ENCODE data around the gene PCGF5.
"Not testable (repeated sequence)": the region's sequence is repeated elsewhere in the genome, so short reads cannot be mapped to it uniquely, and the experiment has no call there.

The PCGF5 gene

GRCh38 chr10:91302946-91303345, 82.5 kb downstream of the PCGF5 start:
- peaks cover 22% of the 10 kb centered on the region for H3K27me3 ChIP-seq (ENCODE audit: low read depth)
- H3K4me1 ChIP-seq; H3K4me3 ChIP-seq; H3K9me3 ChIP-seq; in situ Hi-C loops (cut with MboI; ENCODE audit: low sequenced_read_pairs); H3K36me3 ChIP-seq (replicated peaks); DNase-seq (ENCODE audit: low spot score in 2 of 2): not testable (repeated sequence)

GRCh38 chr10:91305979-91306378, 85.5 kb downstream of the PCGF5 start:
- DNase-seq (ENCODE audit: low spot score in 2 of 2); in situ Hi-C loops (cut with MboI; ENCODE audit: low sequenced_read_pairs); H3K36me3 ChIP-seq (replicated peaks); H3K4me1 ChIP-seq; H3K9me3 ChIP-seq; H3K4me3 ChIP-seq: not testable (repeated sequence)
- H3K27me3 ChIP-seq (ENCODE audit: low read depth): peaks cover 37% of the 10 kb centered on the region

GRCh38 chr10:91307489-91307888, 87.0 kb downstream of the PCGF5 start:
- Histone ChIP-seq H3K4me3 (no peak overlapping the region), H3K4me1 (no peaks in the 10 kb centered on the region), H3K27me3 (ENCODE audit: low read depth) (peaks cover 41% of the 10 kb centered on the region), H3K9me3 (no peaks in the 10 kb centered on the region), H3K36me3 (replicated peaks) (no peaks in the 10 kb centered on the region)
- no peak for DNase-seq (ENCODE audit: low spot score in 2 of 2)
- in situ Hi-C loops (cut with MboI; ENCODE audit: low sequenced_read_pairs): no loop called here

- H3K9me3 ChIP-seq: no peaks in the 10 kb centered on the region
Observed at GRCh38 chr10:91309711-91310110, 89.2 kb downstream of the PCGF5 start.

GRCh38 chr10:91311601-91312381, 91.3 kb downstream of the PCGF5 start:
- no peak for DNase-seq (ENCODE audit: low spot score in 2 of 2)
- in situ Hi-C loops (cut with MboI; ENCODE audit: low sequenced_read_pairs): no loop called here
- Histone ChIP-seq H3K4me1 (peaks cover 8% of the 10 kb centered on the region), H3K9me3 (no peaks in the 10 kb centered on the region), H3K4me3 (no peak overlapping the region), H3K36me3 (replicated peaks) (no peaks in the 10 kb centered on the region), H3K27me3 (ENCODE audit: low read depth) (peaks cover 27% of the 10 kb centered on the region)

More at GRCh38 chr10:91309711-91310110, 89.2 kb downstream of the PCGF5 start:
- no peaks in the 10 kb centered on the region for H3K36me3 ChIP-seq (replicated peaks)
- H3K27me3 ChIP-seq (ENCODE audit: low read depth): peaks cover 41% of the 10 kb centered on the region
- in situ Hi-C loops (cut with MboI; ENCODE audit: low sequenced_read_pairs): no loop called here
- H3K4me1 ChIP-seq: no peaks in the 10 kb centered on the region
- no peak overlapping the region for H3K4me3 ChIP-seq
- no peak for DNase-seq (ENCODE audit: low spot score in 2 of 2)

GRCh38 chr10:91312382-91312733, 91.9 kb downstream of the PCGF5 start:
- Histone ChIP-seq H3K4me3 (no peak overlapping the region), H3K9me3 (no peaks in the 10 kb centered on the region), H3K27me3 (ENCODE audit: low read depth) (peaks cover 23% of the 10 kb centered on the region), H3K4me1 (peaks cover 13% of the 10 kb centered on the region), H3K36me3 (replicated peaks) (no peaks in the 10 kb centered on the region)
- in situ Hi-C loops (cut with MboI; ENCODE audit: low sequenced_read_pairs): no loop called here
- no peak for DNase-seq (ENCODE audit: low spot score in 2 of 2)

GRCh38 chr10:91313796-91314485, 93.5 kb downstream of the PCGF5 start:
- H3K36me3 ChIP-seq (replicated peaks): no peaks in the 10 kb centered on the region
- H3K4me1 ChIP-seq: peaks cover 13% of the 10 kb centered on the region
- in situ Hi-C loops (cut with MboI; ENCODE audit: low sequenced_read_pairs): no loop called here
- DNase-seq (ENCODE audit: low spot score in 2 of 2): no peak
- H3K4me3 ChIP-seq: no peak overlapping the region
- H3K9me3 ChIP-seq: no peaks in the 10 kb centered on the region
- H3K27me3 ChIP-seq (ENCODE audit: low read depth): peaks cover 11% of the 10 kb centered on the region; the same call in 1 of the 2 replicates

- no peaks in the 10 kb centered on the region for H3K36me3 ChIP-seq (replicated peaks)
- 0 out of 2 replicates have a peak, but pooled peaks cover 2% of the 10 kb centered on the region for H3K27me3 ChIP-seq (ENCODE audit: low read depth)
- DNase-seq (ENCODE audit: low spot score in 2 of 2): peak; percentile 18 to 72
- in situ Hi-C loops (cut with MboI; ENCODE audit: low sequenced_read_pairs): no loop called here
- no peak overlapping the region for H3K4me3 ChIP-seq
- H3K4me1 ChIP-seq: peaks cover 13% of the 10 kb centered on the region
- H3K9me3 ChIP-seq: no peaks in the 10 kb centered on the region
Observed at GRCh38 chr10:91316486-91316885, 96.0 kb downstream of the PCGF5 start.

- Histone ChIP-seq H3K27me3 (ENCODE audit: low read depth) (no peaks in the 10 kb centered on the region), H3K4me1 (peaks cover 13% of the 10 kb centered on the region), H3K4me3 (no peak overlapping the region), H3K9me3 (no peaks in the 10 kb centered on the region), H3K36me3 (replicated peaks) (no peaks in the 10 kb centered on the region)
- in situ Hi-C loops (cut with MboI; ENCODE audit: low sequenced_read_pairs): no loop called here
- no peak for DNase-seq (ENCODE audit: low spot score in 2 of 2)
Observed at GRCh38 chr10:91317541-91317940, 97.1 kb downstream of the PCGF5 start.

- no peak for DNase-seq (ENCODE audit: low spot score in 2 of 2)
- H3K9me3 ChIP-seq: no peaks in the 10 kb centered on the region
- H3K4me3 ChIP-seq: no peak overlapping the region
- H3K36me3 ChIP-seq (replicated peaks): no peaks in the 10 kb centered on the region
- in situ Hi-C loops (cut with MboI; ENCODE audit: low sequenced_read_pairs): no loop called here
- H3K27me3 ChIP-seq (ENCODE audit: low read depth): no peaks in the 10 kb centered on the region
- H3K4me1 ChIP-seq: peaks cover 13% of the 10 kb centered on the region
Observed at GRCh38 chr10:91319336-91319735, 98.9 kb downstream of the PCGF5 start.

GRCh38 chr10:91323293-91323905, 102.9 kb downstream of the PCGF5 start:
- in situ Hi-C loops (cut with MboI; ENCODE audit: low sequenced_read_pairs); H3K36me3 ChIP-seq (replicated peaks); H3K9me3 ChIP-seq; DNase-seq (ENCODE audit: low spot score in 2 of 2); H3K4me3 ChIP-seq; H3K4me1 ChIP-seq; H3K27me3 ChIP-seq (ENCODE audit: low read depth): not testable (repeated sequence)

GRCh38 chr10:91328320-91328984, 108.0 kb downstream of the PCGF5 start:
- DNase-seq (ENCODE audit: low spot score in 2 of 2): no peak
- Histone ChIP-seq H3K27me3 (ENCODE audit: low read depth) (no peaks in the 10 kb centered on the region), H3K9me3 (peaks cover 3% of the 10 kb centered on the region; the same call in 1 of the 2 replicates), H3K36me3 (replicated peaks) (no peaks in the 10 kb centered on the region), H3K4me3 (no peak overlapping the region), H3K4me1 (no peaks in the 10 kb centered on the region)
- in situ Hi-C loops (cut with MboI; ENCODE audit: low sequenced_read_pairs): no loop called here
